Activated CD8-positive, alpha-beta T cell treated with anti-CD3 and anti-CD28 coated beads for 36 hours (primary cell): ENCODE data around the gene NR2E3. TPM values are rescaled to one million over a fixed set of nuclear protein-coding genes. Genes with fewer than 3 reads are reported as not detected.

Experiments
- ATAC-seq: fragments of 200-7000 bp; cut with Tn5 transposase; one replicate; pipeline ENCODE4 v1.10.0; 2021; ENCODE audit warnings: mild to moderate bottlenecking, moderate library complexity
- CTCF ChIA-PET: fragments of 350-600 bp; sonication (Branson Sonifier 250); formaldehyde crosslinking; loops from one replicate; lab custom pipeline; 2021; ENCODE audit warnings: antibody characterized with exemption; lab: Charles Lee
- POLR2A ChIA-PET: fragments of 350-600 bp; sonication (Branson Sonifier 250); formaldehyde crosslinking; loops from one replicate; lab custom pipeline; 2021; ENCODE audit warnings: antibody characterized with exemption; lab: Charles Lee
- DNase-seq: peaks from one replicate; pipeline ENCODE4 v3.0.0-alpha.2; 2020
- H3K27ac Mint-ChIP-seq: one replicate; pipeline ENCODE4 v1.8.0; 2021; ENCODE audit warnings: mild to moderate bottlenecking, mixed read lengths
- H3K27me3 Mint-ChIP-seq: one replicate; pipeline ENCODE4 v1.8.0; 2021; ENCODE audit warnings: mixed read lengths
- H3K36me3 Mint-ChIP-seq: one replicate; pipeline ENCODE4 v1.8.0; 2021; ENCODE audit warnings: low read depth, mixed read lengths
- H3K4me1 Mint-ChIP-seq: one replicate; pipeline ENCODE4 v1.8.0; 2021; ENCODE audit warnings: low read depth, mixed read lengths
- H3K4me3 Mint-ChIP-seq: one replicate; pipeline ENCODE4 v1.8.0; 2021; ENCODE audit warnings: mild to moderate bottlenecking, moderate library complexity, mixed read lengths
- H3K9me3 Mint-ChIP-seq: one replicate; pipeline ENCODE4 v1.8.0; 2021; ENCODE audit warnings: mixed read lengths
- intact Hi-C: fragments of 100-400 bp; cut with micrococcal nuclease; formaldehyde crosslinking; loops from one replicate; pipeline ENCODE4 v1.10.0; 2022
- total RNA-seq, 2 experiments: library from RNA; stranded (reverse); gene quantifications; one replicate each; pipeline ENCODE4 v1.2.3, GENCODE V29; 2021
- TF ChIP-seq, protein P1 (sequence below): fragments of 200-600 bp; IDR thresholded peaks from one replicate; pipeline ENCODE4 v1.8.0; 2022; ENCODE audit warnings: antibody characterized with exemption, mild to moderate bottlenecking

Gene NR2E3
- total RNA-seq, 2 experiments from 2014 or later = not detected

DNA sequence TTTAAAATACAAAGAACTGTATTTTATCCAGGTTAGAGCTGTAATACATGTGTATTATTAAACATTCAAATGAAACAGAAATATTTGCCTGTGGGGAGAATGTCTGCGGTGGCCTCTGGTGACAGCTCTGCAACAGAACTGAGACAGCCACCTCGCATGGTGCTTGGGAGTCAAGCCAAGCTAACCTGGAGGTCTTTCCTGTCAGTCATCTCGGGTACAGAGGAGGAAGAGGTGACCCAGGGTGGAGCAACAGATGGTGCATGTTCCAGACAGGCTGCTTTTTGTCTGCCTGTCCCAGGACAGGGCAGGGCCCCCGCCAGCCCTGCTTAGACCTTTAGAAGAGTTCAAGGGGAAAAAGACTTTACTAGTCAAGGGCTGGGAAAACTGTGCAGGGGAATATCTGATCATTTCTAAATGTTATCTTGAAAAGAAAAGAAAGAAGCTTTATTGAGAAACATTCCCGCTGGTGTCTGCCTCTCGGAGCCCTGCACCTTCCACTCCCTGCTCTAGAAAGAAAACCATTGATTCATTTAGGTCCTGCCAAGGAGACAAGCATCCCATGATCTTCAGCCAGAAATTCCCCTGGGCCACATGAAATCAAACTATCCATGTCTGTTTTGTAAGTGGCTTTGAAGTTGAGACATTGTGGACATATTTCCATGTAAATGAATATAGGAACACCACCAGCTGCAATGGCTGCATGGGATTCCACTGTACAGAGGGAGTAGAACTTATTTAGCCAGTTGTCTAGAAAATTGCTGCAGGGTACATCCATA, 5.5 kb upstream of the NR2E3 start:
- TF ChIP-seq, protein P1, sequence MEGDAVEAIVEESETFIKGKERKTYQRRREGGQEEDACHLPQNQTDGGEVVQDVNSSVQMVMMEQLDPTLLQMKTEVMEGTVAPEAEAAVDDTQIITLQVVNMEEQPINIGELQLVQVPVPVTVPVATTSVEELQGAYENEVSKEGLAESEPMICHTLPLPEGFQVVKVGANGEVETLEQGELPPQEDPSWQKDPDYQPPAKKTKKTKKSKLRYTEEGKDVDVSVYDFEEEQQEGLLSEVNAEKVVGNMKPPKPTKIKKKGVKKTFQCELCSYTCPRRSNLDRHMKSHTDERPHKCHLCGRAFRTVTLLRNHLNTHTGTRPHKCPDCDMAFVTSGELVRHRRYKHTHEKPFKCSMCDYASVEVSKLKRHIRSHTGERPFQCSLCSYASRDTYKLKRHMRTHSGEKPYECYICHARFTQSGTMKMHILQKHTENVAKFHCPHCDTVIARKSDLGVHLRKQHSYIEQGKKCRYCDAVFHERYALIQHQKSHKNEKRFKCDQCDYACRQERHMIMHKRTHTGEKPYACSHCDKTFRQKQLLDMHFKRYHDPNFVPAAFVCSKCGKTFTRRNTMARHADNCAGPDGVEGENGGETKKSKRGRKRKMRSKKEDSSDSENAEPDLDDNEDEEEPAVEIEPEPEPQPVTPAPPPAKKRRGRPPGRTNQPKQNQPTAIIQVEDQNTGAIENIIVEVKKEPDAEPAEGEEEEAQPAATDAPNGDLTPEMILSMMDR = no peak
- ChIA-PET POLR2A (no interaction called here), CTCF (interaction anchor here (0.7 to 2.8 kb wide), 5 partner anchors 21 to 352 kb away, joined by 3 to 9 read pairs (median 3); no protein-coding TSS in a partner anchor)
- Mint-ChIP-seq H3K27me3 (peaks cover 17% of the 10 kb centered on the region), H3K9me3 (no peaks in the 10 kb centered on the region), H3K36me3 (no peaks in the 10 kb centered on the region), H3K4me1 (no peaks in the 10 kb centered on the region), H3K4me3 (no peak overlapping the region), H3K27ac (no peak overlapping the region)
- intact Hi-C loops = no loop called here
- ATAC-seq (no peak), DNase-seq (no peak)

DNA sequence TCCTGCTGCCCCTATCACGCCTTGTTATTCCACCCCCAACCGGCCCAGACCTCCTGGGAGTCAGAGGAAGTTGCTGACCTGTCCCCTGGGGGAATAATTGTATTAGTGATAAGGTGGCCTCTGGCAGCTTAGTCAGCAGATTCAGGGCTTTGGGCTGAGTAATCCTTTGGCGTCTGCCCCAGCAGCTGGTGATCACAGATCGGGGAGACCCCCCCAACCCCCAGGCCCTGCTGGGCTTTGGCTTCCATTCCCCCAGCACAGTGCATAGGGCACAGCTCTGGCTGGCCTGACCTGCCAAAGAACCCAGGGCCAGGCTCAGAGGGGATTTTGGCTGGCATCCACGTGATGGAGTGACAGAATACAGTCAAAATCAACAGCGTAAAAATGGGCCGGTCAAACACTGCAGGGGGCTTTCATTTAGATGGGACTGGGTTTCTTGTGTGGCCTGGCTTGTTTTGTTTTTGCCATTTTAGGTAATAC, 3.9 kb upstream of the NR2E3 start:
- ChIA-PET POLR2A (no interaction called here), CTCF (no interaction called here)
- DNase-seq (no peak), ATAC-seq (no peak)
- Mint-ChIP-seq H3K4me3 (no peak overlapping the region), H3K9me3 (no peaks in the 10 kb centered on the region), H3K27me3 (peaks cover 9% of the 10 kb centered on the region), H3K36me3 (no peaks in the 10 kb centered on the region), H3K27ac (no peak overlapping the region), H3K4me1 (no peaks in the 10 kb centered on the region)
- TF ChIP-seq, protein P1 = no peak
- intact Hi-C loops = no loop called here

DNA sequence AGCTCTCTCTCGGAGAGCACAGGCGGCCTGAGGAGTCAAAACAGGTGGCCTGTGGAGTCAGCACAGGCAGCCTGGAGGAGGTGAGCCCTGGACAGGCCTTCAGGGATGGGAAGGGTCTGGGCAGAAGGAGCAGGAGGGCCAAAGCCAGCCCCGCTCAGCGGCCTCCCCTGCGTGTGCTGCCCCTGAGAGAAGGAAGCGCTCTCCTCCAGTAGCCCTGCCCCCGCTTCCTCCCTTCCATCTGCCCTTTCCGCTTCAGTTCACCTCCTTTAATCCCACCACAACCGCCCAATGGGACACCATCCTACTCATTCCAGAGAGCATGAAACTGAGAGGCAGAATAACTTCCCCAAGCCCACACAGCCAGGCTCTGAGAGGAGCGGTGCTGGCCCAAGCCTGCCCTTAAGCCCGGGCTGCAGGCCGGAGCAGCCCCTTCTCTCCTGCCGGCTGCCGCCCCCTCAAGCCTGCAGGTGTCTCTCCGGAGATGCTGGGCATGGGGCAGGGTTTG, 3.2 kb upstream of the NR2E3 start:
- Mint-ChIP-seq H3K4me1 (no peaks in the 10 kb centered on the region), H3K4me3 (no peak overlapping the region), H3K27me3 (peaks cover 5% of the 10 kb centered on the region), H3K27ac (no peak overlapping the region), H3K36me3 (no peaks in the 10 kb centered on the region), H3K9me3 (no peaks in the 10 kb centered on the region)
- POLR2A ChIA-PET = no interaction called here
- CTCF ChIA-PET = no interaction called here
- TF ChIP-seq, protein P1 = no peak
- ATAC-seq (no peak), DNase-seq (no peak)
- intact Hi-C loops = no loop called here

DNA sequence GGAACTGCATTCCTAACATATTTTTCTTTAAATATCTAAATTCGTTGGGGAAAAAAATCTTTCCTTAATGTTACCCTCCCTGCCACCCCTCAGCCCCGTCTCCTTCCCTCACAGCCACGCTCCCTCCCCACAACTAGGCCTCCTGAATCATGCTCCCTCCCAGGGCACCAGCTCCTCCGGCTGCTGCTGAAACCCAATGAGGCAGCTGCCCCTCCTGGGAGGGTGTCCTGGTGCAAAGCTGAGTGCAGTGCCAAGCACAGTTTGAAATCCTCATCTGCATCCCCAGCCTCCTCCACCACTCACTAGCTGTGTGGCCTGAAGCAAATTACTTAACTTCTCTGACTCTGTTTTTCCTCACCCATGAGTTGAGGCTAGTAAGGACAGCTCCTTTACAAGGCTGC, 2.7 kb upstream of the NR2E3 start:
- H3K4me3 Mint-ChIP-seq = no peak overlapping the region
- no peaks in the 10 kb centered on the region for H3K4me1 Mint-ChIP-seq
- ChIA-PET POLR2A (no interaction called here), CTCF (no interaction called here)
- TF ChIP-seq, protein P1 = no peak
- no peak overlapping the region for H3K27ac Mint-ChIP-seq
- no peak for DNase-seq
- peaks cover 2% of the 10 kb centered on the region for H3K27me3 Mint-ChIP-seq
- no peaks in the 10 kb centered on the region for H3K36me3 Mint-ChIP-seq
- intact Hi-C loops = no loop called here
- ATAC-seq = no peak
- no peaks in the 10 kb centered on the region for H3K9me3 Mint-ChIP-seq

DNA sequence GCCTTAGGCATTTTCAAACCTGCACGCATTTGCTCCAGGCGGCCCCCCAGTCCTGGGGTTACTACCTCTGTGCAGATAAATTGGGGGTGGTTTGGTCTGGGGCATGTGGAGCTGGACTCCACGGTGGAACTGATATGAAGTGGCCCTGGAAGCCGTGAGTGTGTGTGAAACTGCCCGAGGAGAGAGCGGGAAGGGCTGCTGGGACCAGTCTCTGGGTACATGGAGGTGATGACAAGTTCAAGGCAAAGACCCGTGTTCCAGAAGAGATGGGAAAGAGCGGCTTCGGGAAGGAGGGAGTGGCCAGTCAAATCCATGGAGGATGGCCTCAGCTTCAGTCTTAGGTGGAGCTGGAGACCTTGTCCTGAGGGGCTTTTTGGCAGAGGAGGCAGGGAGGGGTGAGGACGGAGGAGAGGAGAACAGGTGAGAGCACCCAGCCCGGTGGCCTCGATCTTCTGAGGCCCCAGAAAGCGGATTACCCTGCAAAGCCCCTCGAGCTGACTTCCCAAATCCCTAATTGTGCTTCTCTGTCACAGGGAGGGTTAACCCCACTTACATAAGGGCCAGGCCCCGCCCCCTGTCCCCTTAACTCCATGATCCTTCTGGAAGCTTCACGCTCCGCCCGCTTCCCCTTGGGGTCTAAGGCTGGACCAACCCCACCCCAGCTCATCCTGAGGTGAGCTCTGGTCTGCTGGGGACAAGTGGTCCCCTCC, 1.9 kb upstream of the NR2E3 start:
- intact Hi-C loops = no loop called here
- H3K27me3 Mint-ChIP-seq = no peaks in the 10 kb centered on the region
- H3K9me3 Mint-ChIP-seq = no peaks in the 10 kb centered on the region
- H3K4me3 Mint-ChIP-seq = no peak overlapping the region
- TF ChIP-seq, protein P1 = no peak
- H3K4me1 Mint-ChIP-seq = no peaks in the 10 kb centered on the region
- ChIA-PET POLR2A (no interaction called here), CTCF (no interaction called here)
- no peak overlapping the region for H3K27ac Mint-ChIP-seq
- no peak for ATAC-seq
- DNase-seq = no peak
- H3K36me3 Mint-ChIP-seq = no peaks in the 10 kb centered on the region
